GDM1 (cell line): ENCODE results near the gene FASLG.
A peak's percentile ranks its signal among the peaks of the same experiment; 100 is the strongest.

ENCODE experiments used
- DNase-seq: peaks from one replicate; lab custom pipeline; 2025; lab: John Stamatoyannopoulos, UW

FASLG gene

GRCh38 chr1:172646653-172647052 is 12.2 kb upstream of the FASLG start:
- DNase-seq, result no peak

- DNase-seq, result no peak
These were observed 11.8 kb upstream of the FASLG start for GRCh38 chr1:172647110-172647564.

- no peak for DNase-seq
These were observed 10.9 kb upstream of the FASLG start for GRCh38 chr1:172647987-172648386.

GRCh38 chr1:172650474-172651193 is 8.3 kb upstream of the FASLG start:
- DNase-seq, result no peak

GRCh38 chr1:172653015-172653709 is 5.7 kb upstream of the FASLG start:
- DNase-seq, result no peak

- DNase-seq, result no peak
These were observed 4.4 kb upstream of the FASLG start for GRCh38 chr1:172654535-172654934.

DNA sequence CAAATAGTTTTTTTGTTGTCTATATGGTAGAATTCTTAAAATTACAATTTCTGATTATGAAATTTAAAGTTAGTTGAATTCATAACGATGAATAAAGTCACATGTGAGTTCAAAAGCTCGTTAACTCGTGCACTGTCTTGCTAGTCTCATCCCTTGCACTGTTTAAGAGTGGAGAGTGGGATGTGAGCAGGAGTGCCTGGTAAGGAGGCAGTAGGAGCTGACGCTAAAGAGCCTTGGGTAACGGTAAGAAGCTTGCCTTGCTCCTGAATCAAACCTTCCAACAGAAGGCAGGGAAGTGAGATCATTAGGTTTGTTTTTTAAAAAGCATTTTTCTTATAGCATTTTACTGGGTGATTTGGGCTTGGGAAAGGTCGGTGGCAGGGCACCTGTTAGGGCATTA is 2.3 kb upstream of the FASLG start:
- DNase-seq, result no peak

- no peak for DNase-seq
These were observed 1.3 kb upstream of the FASLG start for GRCh38 chr1:172657586-172657985.

- no peak for DNase-seq
These were observed 2.2 kb downstream of the FASLG start for GRCh38 chr1:172661107-172661506.

- DNase-seq, result peak; percentile 94
These were observed 3.7 kb downstream of the FASLG start for GRCh38 chr1:172662464-172663109.

DNA sequence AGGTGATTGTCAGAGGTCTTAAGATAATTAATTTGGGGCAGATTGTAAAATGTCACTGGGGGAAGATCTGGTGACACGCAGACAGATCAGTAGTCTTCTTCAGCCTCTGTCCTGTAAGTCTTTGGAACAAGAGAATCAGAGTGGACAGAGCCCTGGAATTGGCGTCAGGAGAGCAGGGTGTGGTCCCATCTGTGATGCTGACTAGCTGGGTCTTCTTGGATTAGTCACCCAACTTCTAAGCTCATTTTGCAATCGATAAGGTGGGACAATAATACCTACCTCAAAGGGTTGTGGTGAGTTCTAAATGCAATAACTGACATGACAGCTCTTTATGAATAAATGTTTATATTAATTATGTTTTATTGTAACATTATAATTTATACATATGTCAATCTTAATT is 4.8 kb downstream of the FASLG start:
- DNase-seq, result no peak

DNA sequence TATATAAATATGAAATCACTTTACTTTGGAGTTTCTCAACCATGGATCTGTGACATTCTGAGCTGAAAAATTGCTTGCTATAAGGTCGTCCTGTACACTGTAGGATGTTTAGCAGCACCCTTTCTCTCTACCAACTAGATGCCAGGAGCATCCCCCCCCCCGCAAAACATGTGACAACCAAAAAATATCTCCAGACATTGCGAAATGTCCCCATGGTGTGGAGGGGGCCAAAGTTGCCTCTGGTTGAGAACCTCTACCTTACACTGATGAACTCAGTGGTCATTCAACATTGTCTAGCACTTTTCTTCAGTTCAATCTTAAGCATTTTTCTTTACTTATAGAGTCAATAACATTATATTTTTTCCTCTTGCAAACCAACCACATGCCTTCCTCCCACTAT is 9.2 kb downstream of the FASLG start:
- no peak for DNase-seq

GRCh38 chr1:172669011-172669410 is 10.1 kb downstream of the FASLG start:
- no peak for DNase-seq

GRCh38 chr1:172670316-172670715 is 11.4 kb downstream of the FASLG start:
- DNase-seq, result no peak

DNA sequence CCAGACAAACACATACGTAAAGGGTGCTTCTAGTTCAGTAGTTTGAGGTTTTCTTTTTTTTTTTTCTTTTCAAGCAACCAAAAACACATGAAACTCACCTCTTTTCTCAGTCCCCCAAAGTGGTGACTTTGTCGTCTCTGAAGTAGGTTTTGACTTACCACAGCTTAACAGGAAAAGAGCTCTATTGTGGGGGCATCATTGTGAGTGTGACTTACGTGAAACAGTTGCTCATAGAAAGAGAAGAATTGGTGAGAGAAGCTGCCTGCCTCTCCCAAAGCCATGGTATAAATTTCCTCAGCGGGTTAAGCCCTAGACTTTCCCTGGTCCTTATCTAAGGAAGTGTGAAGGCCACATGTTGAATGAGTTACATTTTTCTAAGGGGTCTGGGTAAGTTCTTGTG is 11.9 kb downstream of the FASLG start:
- DNase-seq, result no peak

DNA sequence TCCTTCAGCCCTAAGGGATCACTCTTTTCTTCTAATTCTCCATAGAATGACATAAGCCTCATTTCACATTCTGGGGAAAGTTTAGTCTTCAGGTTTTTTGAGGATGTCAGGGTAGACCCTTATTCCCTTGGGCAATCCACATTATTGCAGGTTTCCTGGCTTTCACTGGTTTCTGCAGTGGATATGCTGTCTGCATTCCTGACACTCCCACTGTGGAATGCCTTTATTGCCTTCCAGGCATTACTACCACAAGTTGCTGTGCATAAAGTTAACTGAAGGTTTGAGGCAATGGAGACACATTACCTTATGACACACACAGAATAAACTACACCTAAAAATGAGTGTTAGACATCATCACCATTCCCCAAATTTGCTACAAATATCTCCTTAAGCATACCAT is 12.7 kb downstream of the FASLG start:
- DNase-seq, result no peak

- no peak for DNase-seq
These were observed 13.8 kb downstream of the FASLG start for GRCh38 chr1:172672720-172673119.

- DNase-seq, result no peak
These were observed 14.9 kb downstream of the FASLG start for GRCh38 chr1:172673761-172674160.

- no peak for DNase-seq
These were observed 16.1 kb downstream of the FASLG start for GRCh38 chr1:172674831-172675613.

GRCh38 chr1:172679000-172679772 is 20.3 kb downstream of the FASLG start:
- no peak for DNase-seq

DNA sequence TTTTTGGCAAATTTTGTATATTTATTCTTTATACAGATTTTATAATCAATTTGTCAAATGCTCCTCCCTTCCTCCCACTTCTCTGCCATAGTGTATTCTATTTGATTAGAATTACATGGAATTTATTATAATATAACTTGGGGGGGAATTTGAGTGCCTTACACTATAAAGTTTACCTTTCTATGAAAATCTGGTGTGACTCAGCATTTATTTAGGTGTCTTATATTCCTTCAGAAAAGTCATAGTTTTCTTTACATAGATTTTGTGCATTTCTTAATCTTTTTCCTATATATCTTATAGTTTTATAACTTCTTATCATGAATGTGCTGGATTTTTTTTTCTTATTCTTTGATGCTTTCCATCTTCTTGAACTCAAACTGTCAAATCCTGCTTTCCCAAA is 21.3 kb downstream of the FASLG start:
- no peak for DNase-seq
